Smooth muscle cell of bladder (primary cell): Measurements from ENCODE around the gene SECISBP2. TPM values are rescaled to one million over a fixed set of nuclear protein-coding genes. Genes with fewer than 3 reads are reported as not detected.

Experiments used
- total RNA-seq: library from RNA; depleted of rRNA; stranded (reverse); fragments of >200 nt; gene quantifications from 2 replicates; pipeline ENCODE4 v1.2.3, GENCODE V29; 2014

SECISBP2 gene, protein sequence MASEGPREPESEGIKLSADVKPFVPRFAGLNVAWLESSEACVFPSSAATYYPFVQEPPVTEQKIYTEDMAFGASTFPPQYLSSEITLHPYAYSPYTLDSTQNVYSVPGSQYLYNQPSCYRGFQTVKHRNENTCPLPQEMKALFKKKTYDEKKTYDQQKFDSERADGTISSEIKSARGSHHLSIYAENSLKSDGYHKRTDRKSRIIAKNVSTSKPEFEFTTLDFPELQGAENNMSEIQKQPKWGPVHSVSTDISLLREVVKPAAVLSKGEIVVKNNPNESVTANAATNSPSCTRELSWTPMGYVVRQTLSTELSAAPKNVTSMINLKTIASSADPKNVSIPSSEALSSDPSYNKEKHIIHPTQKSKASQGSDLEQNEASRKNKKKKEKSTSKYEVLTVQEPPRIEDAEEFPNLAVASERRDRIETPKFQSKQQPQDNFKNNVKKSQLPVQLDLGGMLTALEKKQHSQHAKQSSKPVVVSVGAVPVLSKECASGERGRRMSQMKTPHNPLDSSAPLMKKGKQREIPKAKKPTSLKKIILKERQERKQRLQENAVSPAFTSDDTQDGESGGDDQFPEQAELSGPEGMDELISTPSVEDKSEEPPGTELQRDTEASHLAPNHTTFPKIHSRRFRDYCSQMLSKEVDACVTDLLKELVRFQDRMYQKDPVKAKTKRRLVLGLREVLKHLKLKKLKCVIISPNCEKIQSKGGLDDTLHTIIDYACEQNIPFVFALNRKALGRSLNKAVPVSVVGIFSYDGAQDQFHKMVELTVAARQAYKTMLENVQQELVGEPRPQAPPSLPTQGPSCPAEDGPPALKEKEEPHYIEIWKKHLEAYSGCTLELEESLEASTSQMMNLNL
- 24.0 and 24.7 TPM in 2 replicates for total RNA-seq

DNA sequence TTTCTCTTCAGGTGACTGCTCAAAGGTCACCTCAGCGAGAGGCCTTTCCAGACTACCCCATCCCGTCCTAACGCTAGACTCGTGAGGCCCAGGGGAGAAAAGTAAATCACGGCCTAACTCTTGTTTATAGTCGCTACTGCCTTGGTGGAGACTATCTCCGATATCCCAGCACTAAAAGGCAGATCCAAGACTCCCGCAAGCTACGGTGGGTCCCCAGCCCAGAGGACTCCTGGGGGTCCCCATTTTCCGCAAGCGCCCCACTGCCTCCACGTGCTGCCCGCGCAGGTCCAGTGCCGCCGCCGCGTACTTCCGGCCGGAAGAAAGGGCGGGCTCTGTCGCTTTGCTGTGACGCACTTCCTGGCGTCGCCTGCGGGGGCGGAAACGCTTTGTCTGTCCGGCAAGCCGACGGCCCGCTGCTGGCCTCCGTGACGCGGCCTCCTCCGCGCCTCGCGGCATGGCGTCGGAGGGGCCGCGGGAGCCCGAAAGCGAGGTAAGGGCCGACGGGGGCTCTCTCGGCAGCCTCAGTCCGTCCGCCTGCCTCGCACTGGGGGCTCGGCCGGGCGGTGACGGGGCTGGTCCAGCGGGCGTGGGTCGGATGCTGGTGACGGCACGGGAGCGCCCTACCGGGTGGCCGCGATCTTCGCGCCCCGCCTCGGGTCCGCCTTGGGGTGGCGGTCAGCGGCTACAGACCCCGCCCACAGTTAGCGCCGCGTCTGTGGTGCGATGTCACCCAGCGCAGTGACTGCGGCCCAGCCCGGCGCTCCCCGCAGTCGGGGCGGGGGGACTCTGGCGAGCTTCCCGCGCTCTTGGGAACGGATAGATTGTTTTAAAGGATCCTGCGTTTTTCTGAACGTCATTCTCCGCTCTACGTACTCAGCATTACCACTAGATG, at the start of gene SECISBP2:
SECISBP2 (plus strand) TSS at position 378 of the 892 bp plus-strand sequence; CDS start at position 455, 77 bp downstream.

GRCh38 chr9:89310475-89311345, 7.6 kb upstream of the SECISBP2 start, which contains the start of gene CKS2:
TSS of gene CKS2 (plus strand) at chr9:89311195. CDS start at chr9:89311293, 98 bp downstream.

Other genes with a start within 250 kb of the SECISBP2 start
- gene SHC3, start 139.7 kb upstream of the SECISBP2 start, total RNA-seq, result 21.6 and 24.0 TPM in 2 replicates
- gene CKS2, start 7.3 kb upstream of the SECISBP2 start, total RNA-seq, result 24.7 and 27.3 TPM in 2 replicates
- 0.09 and 0.71 TPM in 2 replicates for gene SEMA4D, start 179.6 kb downstream of the SECISBP2 start, total RNA-seq